ENCODE results near the gene SLC27A3.
"Not testable (repeated sequence)": the region's sequence is repeated elsewhere in the genome, so short reads cannot be mapped to it uniquely, and the experiment has no call there.

SLC27A3 gene

GRCh38 chr1:153780551-153780950 is 5.3 kb downstream of the SLC27A3 start:
- H3K4me3 ChIP-seq (ENCODE audit: low read depth, low read length) = no peak overlapping the region
- no peak for DNase-seq (ENCODE audit: low read depth, low spot score)
- TF ChIP-seq CTCF (IDR thresholded peaks at IDR 0.05; ENCODE audit: low read depth, low read length) = no peak
- in situ Hi-C loops (cut with HindIII; ENCODE audit: low sequenced_read_pairs) = no loop called here

DNA sequence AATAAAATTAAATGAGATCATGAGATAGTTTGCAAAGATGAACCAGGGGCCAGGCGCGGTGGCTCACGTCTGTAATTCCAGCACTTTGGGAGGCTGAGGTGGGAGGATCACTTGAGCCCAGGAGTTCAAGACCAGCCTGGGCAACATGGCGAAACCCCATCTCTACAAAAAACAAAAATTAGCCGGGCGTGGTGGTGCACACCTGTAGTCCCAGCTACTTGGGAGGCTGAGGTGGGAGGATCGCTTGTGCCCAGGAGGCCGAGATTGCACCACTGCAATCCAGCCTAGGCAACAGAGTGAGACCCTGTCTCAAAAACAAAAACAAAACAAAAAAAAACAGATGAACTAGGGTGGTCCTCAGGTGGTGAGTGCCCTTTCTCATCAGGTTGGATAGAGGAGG is 7.4 kb downstream of the SLC27A3 start:
- H3K4me3 ChIP-seq (ENCODE audit: low read depth, low read length) = peak overlapping the region; percentile 65
- in situ Hi-C loops (cut with HindIII; ENCODE audit: low sequenced_read_pairs); DNase-seq (ENCODE audit: low read depth, low spot score): not testable (repeated sequence)

GRCh38 chr1:153783233-153784190 is 8.3 kb downstream of the SLC27A3 start:
- peak overlapping the region; percentile 65 for H3K4me3 ChIP-seq (ENCODE audit: low read depth, low read length)
- in situ Hi-C loops (cut with HindIII; ENCODE audit: low sequenced_read_pairs) = no loop called here
- peak; percentile 92 for DNase-seq (ENCODE audit: low read depth, low spot score)
- TF ChIP-seq CTCF (IDR thresholded peaks at IDR 0.05; ENCODE audit: low read depth, low read length) = no peak

- in situ Hi-C loops (cut with HindIII; ENCODE audit: low sequenced_read_pairs) = no loop called here
- no peak for DNase-seq (ENCODE audit: low read depth, low spot score)
- no peak overlapping the region for H3K4me3 ChIP-seq (ENCODE audit: low read depth, low read length)
- TF ChIP-seq CTCF (IDR thresholded peaks at IDR 0.05; ENCODE audit: low read depth, low read length) = no peak
These were observed 11.0 kb downstream of the SLC27A3 start for GRCh38 chr1:153786038-153786790.

DNA sequence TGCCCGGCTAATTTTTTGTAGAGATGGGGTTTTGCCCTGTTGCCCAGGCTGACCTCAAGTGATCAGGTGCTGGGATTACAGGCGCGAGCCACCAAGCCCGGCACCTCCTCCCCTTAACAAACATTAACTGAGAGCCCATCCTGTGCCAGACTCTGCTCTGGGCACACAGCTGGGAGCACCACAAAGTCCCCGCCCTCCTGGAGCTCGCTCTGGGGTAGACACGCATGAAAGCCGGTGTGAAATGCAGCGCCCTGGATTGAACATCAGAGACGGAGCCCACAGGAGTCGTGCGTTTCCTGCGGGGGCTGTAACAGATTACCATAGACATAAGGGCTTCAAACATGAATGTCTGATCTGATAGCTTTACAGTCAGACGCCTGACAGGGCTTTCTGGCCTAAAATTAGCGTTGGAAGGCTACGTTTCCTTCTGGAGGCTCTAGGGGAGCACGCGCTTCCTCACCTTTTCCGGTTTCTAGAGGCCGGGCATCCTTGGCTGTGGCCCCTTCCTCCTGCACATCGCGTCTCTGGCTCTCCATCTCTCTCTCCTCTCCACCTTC is 14.3 kb downstream of the SLC27A3 start:
- DNase-seq (ENCODE audit: low read depth, low spot score) = no peak
- TF ChIP-seq CTCF (IDR thresholded peaks at IDR 0.05; ENCODE audit: low read depth, low read length) = no peak
- in situ Hi-C loops (cut with HindIII; ENCODE audit: low sequenced_read_pairs) = no loop called here
- no peak overlapping the region for H3K4me3 ChIP-seq (ENCODE audit: low read depth, low read length)

DNA sequence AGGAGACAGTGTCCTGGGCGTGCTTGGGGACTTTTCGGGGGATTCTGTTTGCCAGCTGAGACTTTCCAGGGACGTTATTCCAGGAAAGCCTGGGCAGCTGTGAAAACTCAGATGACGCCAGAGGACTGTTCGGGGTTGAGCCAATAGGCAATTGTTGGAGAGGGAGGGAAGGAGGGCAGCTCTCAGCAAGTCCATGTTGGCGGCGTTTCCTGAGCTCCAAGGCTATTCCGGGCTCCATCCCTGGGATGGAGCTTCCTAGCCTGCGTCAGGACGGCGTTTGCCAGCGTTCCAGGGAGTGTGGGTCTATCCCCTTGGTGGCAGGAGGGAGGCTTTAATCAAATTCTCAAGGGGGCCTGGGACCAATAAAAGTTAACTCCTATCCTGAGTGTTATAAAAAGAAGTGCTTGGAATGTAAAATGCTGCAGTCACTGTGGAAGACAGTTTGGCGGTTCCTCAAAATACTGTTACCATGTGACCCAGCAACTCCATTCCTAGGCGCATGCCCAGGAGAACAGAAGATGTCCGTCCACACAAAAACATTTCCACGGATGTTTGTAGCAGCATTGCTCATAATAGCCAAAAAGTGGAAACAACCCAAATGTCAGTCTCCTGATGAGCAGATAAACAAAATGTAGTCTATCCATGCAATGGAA is 15.2 kb downstream of the SLC27A3 start:
- no peak for TF ChIP-seq CTCF (IDR thresholded peaks at IDR 0.05; ENCODE audit: low read depth, low read length)
- DNase-seq (ENCODE audit: low read depth, low spot score) = peak; percentile 43
- in situ Hi-C loops (cut with HindIII; ENCODE audit: low sequenced_read_pairs) = no loop called here

More for the DNA sequence above, 15.2 kb downstream of the SLC27A3 start:
- no peak overlapping the region for H3K4me3 ChIP-seq (ENCODE audit: low read depth, low read length)
